ENCODE results near the gene UBL7.

The UBL7 gene

DNA sequence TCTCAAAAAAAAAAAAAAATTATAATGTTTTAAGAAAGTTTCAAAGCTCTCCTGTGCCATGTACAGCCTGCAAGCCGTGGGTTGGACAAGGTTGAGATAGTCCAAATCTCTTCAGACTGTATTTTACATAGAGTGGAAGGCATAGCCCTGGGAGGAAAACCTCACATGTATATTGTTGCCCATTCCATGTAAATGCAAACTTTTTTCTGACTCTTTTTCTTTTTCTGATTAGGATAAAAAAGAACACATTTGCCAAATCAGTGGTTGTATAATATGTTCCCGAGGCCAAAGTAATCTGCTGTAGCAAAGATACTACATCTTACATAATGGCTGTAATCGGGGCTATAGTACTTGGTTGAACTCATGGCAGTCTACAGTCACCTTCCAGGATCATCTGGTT is 35.7 kb upstream of the UBL7 start:
- TF ChIP-seq REST (IDR thresholded peaks at IDR 0.05; ENCODE audit: insufficient read depth in 1 of 2, low read depth in 2 of 2, low read length in 2 of 2) (no peak), SIN3A (IDR thresholded peaks at IDR 0.05; ENCODE audit: borderline replicate concordance, insufficient read depth, low read length) (no peak), POLR2AphosphoS5 (IDR thresholded peaks at IDR 0.05; ENCODE audit: low read depth, low read length) (no peak), TAF1 (IDR thresholded peaks at IDR 0.05; ENCODE audit: borderline replicate concordance, insufficient read depth, low read length) (no peak), FOXP2 (optimal IDR thresholded peaks at IDR 0.05; ENCODE audit: borderline replicate concordance, extremely low read depth, extremely low read length, insufficient read depth) (no peak)

DNA sequence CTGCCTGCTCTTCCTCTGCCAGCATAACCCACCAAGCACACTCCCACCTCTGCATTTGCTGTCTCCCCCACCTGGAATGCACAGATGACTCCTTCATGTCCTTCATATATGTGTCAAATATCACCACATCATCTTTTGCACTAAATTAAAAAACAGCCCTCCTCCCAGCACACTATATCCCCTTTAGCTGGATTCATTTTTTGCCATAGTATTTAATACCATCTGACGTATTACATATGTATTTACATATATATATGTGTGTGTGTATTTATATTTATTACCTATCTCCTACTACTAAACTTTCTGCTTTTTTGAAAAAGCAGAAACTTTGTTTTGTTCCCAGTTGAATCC is 29.4 kb upstream of the UBL7 start:
- no peak for TF ChIP-seq SIN3A (IDR thresholded peaks at IDR 0.05; ENCODE audit: borderline replicate concordance, insufficient read depth, low read length)
- no peak for TF ChIP-seq POLR2AphosphoS5 (IDR thresholded peaks at IDR 0.05; ENCODE audit: low read depth, low read length)
- no peak for TF ChIP-seq TAF1 (IDR thresholded peaks at IDR 0.05; ENCODE audit: borderline replicate concordance, insufficient read depth, low read length)
- no peak for TF ChIP-seq FOXP2 (optimal IDR thresholded peaks at IDR 0.05; ENCODE audit: borderline replicate concordance, extremely low read depth, extremely low read length, insufficient read depth)
- no peak for TF ChIP-seq REST (IDR thresholded peaks at IDR 0.05; ENCODE audit: insufficient read depth in 1 of 2, low read depth in 2 of 2, low read length in 2 of 2)

DNA sequence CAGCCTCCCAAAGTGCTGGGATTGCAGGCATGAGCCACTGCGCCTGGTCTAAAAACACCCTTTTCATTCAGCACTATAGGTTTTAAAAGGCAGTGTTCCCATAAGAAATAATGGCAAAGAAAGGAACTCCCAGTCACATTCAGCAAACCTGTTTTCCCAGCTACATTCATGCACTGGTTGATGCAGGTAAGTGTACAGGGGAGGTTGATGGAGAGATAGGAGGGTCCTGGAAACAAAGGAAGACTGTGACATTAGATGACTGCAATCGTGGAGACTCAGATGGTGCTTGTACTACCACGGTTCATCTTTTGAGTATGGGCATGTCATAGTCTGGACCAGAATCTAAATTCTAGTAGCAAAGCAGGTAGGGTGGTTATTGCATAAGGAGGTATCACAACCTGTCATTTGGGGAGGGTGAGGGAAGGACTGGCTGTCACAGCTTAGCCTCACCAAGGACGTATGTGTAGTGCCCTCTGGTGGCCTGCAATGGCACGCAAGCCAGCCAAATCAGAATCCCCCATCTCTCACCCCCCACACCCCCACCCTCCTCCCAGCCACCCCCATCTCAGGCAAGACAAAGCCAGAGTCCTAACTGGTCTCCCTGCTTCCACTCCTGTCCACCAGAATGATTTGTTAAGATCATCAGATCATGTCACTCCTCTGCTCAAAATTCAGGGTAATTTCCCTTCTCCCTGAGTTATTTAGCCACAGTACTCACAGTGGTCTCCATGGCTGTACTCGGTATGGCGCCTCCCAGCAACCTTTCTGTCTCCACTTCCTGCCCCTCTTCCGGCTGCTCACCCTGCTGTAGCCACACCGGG is 28.8 kb upstream of the UBL7 start:
- TF ChIP-seq TAF1 (IDR thresholded peaks at IDR 0.05; ENCODE audit: borderline replicate concordance, insufficient read depth, low read length) (no peak), SIN3A (IDR thresholded peaks at IDR 0.05; ENCODE audit: borderline replicate concordance, insufficient read depth, low read length) (no peak), POLR2AphosphoS5 (IDR thresholded peaks at IDR 0.05; ENCODE audit: low read depth, low read length) (no peak), FOXP2 (optimal IDR thresholded peaks at IDR 0.05; ENCODE audit: borderline replicate concordance, extremely low read depth, extremely low read length, insufficient read depth) (no peak), REST (IDR thresholded peaks at IDR 0.05; ENCODE audit: insufficient read depth in 1 of 2, low read depth in 2 of 2, low read length in 2 of 2) (no peak)

GRCh38 chr15:74488776-74489175 is 27.8 kb upstream of the UBL7 start:
- no peak for TF ChIP-seq POLR2AphosphoS5 (IDR thresholded peaks at IDR 0.05; ENCODE audit: low read depth, low read length)
- no peak for TF ChIP-seq TAF1 (IDR thresholded peaks at IDR 0.05; ENCODE audit: borderline replicate concordance, insufficient read depth, low read length)
- TF ChIP-seq SIN3A (IDR thresholded peaks at IDR 0.05; ENCODE audit: borderline replicate concordance, insufficient read depth, low read length), result no peak
- TF ChIP-seq REST (IDR thresholded peaks at IDR 0.05; ENCODE audit: insufficient read depth in 1 of 2, low read depth in 2 of 2, low read length in 2 of 2), result no peak
- TF ChIP-seq FOXP2 (optimal IDR thresholded peaks at IDR 0.05; ENCODE audit: borderline replicate concordance, extremely low read depth, extremely low read length, insufficient read depth), result no peak
